NCI-H524 (cell line): ENCODE results near the gene RBPMS2.
A peak's percentile ranks its signal among the peaks of the same experiment; 100 is the strongest.
"Not testable (repeated sequence)": the region's sequence is repeated elsewhere in the genome, so short reads cannot be mapped to it uniquely, and the experiment has no call there.

ENCODE experiments used
- DNase-seq, 2 experiments: peaks; one replicate each; lab custom pipeline; 2025; lab: John Stamatoyannopoulos, UW

RBPMS2 gene

DNA sequence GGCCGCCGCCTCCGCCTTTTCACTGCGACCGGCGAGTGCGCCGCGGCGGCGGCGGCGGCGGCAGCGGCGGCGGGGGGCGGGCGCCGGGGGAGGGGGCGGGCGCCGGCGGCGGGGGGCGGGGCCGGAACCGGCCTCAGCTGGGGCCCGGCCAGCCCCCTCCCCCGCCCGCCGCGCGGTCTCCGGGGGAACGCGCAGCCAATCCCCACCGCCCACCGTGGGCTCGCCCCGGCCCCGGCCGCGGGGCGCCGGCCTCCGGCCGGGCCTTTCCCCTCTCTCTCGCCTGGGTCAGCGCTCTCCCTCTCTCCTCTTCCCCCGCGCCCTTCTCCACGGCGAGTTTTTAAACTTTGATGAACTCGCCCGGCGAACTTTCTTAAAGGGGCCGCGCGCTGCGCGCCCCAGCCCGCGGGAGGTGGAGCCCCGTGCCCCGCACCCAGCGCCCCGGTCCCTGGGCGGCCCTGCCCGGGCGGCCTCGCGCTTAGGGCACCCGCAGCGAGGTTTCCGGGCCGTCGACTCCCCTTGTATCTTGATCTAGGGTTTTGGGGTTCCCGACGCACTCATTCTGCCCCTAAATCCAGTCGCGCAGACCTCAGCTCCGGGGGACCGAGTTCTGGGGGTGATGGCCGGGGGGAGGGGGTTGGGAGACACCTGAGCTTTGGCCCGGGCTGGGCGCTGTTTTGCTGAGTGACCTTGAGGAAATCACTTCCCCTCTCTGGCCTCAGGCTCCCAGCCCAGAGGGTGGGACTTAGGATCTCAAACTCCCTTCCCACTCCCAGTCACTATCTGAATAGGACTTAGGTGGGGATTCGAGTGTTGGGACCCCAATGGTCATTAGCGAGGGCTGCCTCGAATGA, at the start of gene RBPMS2:
Gene RBPMS2, minus strand, starts transcription at position 39 of the 851 bp plus-strand sequence. CDS start 270 bp downstream, outside the sequence.
- DNase-seq = no peak

DNA sequence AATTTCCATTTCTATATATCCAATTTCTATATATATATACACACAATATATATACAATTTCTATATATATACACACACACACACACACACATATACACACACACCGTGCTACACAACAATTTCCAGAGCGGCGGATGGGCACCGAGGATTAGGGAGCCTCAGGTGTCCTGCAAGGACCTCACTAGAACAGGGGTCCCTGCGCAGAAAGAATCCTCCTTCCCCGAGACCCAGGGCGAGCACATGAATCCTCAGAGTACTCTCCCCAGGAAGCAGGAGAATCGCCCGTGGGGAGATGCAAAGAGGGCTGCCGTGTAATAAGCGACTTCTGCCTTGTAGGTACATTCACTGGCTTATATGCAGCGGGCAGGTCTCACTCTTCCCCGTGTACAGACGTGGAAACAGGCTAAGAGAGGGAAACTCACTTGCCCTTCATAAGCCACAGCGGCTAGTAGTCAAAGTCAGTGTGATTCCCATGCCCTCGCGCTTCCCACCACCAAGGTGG, 49.6 kb upstream of the RBPMS2 start:
- peak in 1 of 2 experiments; percentile 52 for DNase-seq

DNA sequence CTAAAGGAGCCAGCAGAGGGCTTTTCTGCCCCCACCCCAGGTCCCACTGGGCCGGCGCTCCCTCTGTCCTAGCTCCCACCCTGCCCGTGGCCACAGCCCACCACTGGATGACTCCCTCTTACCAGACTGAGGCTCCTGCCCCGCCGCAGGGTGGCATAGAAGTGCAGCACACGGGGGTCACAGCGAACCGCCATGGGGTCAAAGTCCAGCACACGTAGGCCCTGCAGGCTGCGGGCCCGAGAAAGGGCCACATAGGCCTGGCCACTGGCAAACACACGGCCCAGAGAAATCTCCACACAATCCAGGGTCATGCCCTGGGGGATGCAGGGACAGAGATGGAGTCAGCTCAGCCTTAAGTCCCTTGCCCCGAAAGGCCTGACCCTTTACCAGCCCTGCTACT, 41.1 kb upstream of the RBPMS2 start:
- no peak for DNase-seq

DNA sequence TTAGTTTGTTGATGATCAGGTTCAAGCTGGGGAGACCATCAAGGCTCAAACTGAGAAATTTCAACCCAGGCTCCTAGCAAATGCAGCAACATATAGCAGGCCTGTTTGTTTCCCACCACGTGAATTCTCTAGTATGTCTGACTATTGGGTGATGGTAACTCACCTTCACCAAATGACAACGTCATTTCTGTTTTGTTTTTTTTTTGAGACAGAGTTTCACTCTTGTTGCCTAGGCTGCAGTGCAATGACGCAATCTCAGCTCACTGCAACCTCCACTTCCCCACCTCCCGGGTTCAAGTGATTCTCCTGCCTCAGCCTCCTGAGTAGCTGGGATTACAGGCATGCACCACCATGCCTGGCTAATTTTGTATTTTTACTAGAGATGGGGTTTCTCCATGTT, 39.6 kb upstream of the RBPMS2 start:
- DNase-seq = not testable (repeated sequence)

DNA sequence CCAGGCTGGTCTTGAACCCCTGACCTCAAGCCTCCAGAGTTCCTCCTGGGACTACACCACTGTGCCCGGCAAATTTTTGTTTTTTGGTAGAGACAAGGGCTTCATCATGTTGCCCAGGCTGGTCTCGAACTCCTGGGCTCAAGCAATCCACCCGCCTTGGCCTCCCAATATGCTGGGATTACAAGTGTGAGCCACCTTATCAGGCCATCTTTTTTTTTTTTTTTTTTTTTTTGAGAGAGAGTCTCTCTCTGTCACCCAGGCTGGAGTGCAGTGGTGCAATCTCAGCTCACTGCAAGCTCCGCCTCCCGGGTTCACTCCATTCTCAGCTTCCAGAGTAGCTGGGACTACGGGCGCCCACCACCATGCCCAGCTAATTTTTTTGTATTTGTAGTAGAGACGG, 38.9 kb upstream of the RBPMS2 start:
- DNase-seq = not testable (repeated sequence)

DNA sequence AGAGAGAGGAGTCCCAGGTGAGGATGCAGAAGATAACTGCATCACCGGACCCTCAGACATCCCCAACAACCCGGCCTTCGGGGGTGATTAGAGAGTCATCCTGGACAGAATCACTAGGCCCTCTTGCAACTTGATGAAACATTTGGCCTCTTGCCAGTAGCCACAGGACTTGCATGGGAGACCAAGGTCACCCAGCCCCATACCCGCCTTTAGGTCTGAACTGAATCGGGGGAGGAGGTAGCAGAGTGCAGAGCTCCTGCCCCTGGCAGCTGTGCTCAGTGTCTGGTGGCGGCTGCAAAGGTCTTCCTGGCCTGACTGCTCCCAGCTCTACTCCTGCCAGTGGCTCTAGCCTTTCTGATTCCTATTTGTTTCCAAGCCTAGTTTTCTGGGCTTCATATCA, 37.7 kb upstream of the RBPMS2 start:
- DNase-seq = peak in 1 of 2 experiments; percentile 20

DNA sequence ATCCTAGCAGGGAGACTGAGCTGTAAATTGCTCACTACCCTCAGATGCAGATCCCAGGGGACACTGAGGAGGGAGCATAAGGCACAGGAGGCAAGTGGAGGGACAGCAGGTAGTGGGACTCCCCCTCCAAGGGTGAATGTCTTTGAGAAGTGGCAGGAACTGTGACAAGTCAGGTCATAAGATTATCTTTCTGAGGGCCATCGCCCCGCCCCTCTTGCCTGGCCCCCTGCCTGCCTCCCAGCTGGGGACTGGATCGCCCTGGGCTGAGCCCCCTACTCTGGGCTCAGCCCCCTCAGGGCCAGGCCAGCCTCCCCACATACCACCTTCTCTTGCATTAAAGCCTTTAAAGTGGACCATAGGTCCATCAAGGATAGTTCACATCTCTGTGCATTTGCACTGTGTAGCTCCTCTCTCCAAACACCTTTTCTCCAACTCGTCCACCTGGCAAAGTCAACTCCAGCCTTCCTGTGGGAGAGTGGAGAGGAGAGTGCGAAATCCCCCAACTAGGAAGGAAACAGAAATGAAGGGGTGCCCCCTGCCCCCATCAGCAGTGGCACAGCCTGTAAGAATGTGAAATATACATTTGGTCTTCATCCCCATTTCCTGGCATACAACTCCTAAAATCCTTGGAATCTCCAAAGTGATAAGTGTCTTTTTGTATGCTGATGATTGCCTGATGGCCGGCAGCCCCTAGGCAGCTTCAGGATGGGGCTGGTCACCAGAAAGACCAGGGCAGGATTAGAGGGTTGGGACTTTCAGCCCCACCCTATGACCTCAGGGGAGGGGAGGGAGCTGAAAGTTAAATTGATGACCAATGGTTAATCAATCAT, 35.3 kb upstream of the RBPMS2 start:
- DNase-seq = peak in 1 of 2 experiments; percentile 33

DNA sequence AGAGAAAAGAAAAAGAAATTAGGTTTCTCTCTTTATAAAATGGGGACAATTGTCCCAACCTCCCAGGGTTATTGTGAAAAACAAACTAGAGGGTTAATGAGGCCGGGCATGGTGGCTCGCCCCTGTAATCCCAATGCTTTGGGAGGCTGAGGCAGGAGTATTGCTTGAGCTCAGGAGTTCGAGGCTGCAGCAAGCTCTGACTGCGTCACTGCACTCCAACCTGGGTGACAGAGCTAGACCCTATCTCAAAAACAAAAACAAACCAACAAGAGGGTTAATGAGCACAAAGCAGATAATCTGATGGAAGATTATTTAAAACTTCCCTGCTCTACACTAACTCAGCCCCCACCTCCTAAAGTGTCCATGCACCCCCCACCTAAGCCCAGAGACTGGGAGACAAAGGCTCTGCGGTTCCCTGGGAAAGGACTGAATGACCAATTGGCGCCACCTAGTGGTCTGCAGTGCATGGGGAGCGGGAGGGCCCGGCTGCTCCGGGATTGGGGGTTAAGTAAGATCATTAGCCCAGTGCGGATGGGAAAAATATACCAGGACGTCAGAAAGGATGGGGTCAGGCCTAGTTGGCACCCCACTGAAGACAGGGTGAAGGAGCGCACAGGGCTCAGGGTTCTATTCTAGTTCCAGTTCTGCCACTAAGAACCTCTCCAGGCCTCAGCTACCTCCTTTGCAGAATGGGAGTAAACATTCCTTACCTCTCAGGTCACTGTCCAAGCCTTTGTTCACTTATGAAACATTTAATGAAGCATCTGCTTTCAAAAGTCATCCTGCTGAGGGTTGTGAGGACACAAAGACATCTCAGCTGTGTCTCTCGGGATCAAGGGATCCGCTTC, 34.5 kb upstream of the RBPMS2 start:
- peak; percentile 56 to 76 for DNase-seq

DNA sequence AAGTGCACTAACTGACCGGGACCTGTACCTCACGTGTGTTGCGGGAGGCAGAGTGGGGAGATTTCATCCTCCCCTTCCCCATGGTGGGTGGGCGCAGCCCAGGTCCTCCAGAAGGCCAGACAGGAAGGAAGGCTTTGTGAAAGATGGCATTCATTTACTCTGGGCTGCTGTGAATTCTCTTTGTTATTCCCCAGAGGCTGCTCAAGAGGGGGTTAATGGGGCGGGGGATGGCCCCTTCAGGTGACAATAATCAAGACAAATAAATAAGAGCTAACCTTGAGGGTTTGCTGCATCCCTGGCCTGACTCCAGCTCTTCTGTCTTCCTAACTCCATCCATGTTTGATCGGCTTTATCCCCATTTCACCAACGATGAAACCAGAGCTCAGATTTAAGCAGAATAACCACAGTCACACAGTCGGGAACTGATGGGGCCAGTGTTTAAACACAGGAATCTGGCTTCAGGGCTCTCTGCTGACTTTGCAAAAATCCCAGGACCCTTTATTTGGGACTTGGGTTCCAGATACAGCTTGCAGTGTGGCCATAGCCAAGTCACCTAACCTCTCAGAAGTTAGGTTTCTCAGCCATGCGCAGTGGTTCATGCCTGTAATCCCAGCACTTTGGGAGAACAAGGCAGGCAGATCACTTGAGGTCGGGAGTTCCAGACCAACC, 33.5 kb upstream of the RBPMS2 start:
- DNase-seq = no peak

DNA sequence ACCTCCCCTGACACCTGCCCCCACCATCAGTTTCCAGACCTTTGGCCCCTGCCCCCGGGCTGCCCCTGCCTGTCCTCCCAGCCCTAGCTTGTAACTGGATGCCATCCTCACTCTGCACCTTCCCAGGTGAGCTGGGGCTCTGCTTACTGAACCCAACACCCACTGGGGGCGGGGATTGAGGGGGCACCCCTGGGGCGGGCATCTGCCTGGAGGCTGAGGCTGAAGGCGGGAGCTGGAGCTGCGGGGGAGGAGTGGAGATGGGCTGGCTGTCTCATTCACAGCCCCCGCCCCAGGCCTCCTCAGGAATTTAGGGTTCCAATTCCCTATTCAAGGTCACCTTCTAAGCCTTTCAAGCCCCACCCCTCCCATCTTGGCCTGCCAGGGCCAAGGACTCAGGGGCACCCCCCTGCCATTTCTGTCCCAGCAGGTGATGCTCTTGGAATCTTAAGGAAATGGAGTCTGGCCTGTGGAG, 32.4 kb upstream of the RBPMS2 start:
- DNase-seq = no peak

DNA sequence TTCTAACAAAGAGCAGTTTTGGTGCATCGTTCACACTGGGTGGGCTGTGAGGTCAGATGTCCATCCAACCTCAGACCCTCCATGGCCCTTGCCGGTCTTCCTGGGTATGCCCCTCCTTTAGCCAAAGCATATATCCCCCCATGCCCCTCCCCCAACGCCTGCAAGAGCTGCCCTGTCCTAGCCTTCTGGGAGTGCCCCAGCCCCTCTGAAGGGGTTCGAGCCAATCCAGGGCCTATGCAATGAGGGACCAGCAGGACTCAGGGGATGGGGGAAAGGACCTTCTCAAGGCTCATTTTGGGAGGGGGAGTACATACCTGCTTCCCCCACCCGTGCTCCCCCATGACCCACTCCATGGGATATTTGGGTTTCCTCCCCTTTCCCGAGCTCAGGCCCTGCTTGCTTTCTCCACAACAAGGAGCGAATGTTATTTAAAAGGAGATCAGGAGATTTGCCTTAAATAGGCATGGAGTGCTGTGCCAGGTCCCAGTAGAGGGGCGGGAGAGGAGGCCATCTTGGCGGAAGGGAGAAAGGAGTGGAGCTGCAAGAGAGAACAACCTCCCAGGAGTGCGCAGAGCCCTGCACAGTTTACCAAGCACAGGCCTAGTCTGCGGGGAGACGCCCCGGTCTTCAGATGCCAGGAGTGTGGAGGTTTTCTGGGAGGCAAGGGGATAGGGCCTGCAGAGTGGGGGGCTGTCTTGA, 31.8 kb upstream of the RBPMS2 start:
- DNase-seq = no peak

DNA sequence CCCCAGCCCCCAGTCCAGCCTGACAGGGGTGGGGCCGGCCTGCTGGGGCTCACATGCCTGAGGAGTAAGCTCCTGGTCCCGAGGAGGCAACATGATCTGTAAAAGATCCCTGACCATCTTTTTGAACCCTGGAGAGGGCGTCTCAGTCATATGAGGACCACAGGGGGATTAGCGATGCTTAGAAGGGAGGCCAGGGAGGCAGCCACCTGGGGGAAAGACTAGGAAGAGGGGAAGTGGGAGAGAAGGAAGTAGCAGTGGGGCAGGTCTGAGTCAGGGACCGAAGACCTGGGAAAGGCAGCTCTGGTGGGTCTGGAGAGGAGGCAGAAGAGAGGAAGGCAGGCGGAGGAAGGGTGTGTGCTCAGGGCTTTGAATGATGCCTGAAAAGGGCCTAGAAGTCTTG, 31.1 kb upstream of the RBPMS2 start:
- DNase-seq = no peak

DNA sequence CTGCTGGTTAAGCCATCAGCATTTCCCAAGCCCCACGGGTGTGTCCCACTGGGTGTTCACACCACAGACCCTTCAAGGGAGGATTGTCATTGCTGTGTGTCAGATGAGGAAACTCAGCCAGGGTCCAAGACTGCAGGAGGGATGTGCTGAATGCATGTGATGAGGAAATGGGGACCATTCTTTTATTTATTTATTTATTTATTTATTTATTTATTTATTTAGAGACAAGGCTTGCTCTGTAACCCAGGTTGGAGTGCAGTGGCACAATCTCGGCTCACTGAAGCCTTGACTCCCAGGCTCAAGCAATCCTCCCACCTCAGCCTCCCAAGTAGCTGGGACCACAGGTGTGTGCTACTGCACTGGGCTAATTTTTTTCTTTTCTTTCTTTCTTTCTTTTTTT, 29.2 kb upstream of the RBPMS2 start:
- no peak for DNase-seq

DNA sequence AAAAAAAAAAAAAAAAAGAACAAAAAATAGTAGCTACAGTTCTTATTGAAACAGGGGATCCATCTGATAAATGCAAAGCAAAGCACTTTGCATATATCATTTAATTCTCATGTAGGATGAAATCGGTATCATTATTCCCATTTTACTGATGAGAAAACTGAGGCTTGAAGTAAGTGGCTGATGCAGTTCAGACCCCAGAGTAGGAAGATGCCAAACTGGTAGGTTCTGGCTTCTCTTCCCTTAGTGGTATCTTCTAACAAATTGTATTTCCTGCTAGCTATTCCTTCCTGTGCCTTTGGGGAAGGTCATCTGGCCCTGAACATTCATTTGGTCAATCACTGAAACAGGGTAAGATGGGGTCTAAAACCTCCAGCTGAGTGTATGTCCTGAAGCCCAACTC, 28.1 kb upstream of the RBPMS2 start:
- no peak for DNase-seq

DNA sequence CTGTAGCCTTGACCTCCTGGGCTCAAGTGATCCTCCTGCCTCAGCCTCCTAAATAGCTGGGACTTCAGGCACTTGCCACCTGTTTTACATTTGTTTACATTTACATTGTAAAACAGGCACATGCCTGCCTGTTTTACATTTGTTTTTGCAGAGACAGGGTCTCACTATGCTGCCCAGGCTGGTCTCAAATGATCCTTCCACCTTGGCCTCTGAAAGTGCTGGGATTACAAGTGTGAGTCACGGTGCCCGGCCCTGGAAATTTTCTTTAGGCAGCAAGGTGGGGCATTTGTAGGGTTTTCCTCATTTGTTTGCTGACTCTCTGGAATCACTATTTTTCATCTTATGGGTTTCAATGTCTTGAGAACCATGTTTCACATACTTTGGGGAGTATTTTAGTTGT, 25.1 kb upstream of the RBPMS2 start:
- no peak for DNase-seq

DNA sequence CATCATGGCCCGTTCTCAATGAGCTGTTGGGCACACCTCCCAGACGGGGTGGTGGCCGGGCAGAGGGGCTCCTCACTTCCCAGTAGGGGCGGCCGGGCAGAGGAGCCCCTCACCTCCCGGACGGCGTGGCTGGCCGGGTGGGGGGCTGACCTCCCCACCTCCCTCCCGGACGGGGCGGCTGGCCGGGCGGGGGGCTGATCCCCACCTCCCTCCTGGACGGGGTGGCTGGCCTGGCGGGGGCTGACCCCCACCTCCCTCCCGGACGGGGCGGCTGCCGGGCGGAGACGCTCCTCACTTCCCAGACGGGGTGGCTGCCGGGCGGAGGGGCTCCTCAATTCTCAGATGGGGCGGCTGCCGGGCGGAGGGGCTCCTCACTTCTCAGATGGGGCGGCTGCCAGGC, 23.5 kb upstream of the RBPMS2 start:
- DNase-seq = not testable (repeated sequence)

DNA sequence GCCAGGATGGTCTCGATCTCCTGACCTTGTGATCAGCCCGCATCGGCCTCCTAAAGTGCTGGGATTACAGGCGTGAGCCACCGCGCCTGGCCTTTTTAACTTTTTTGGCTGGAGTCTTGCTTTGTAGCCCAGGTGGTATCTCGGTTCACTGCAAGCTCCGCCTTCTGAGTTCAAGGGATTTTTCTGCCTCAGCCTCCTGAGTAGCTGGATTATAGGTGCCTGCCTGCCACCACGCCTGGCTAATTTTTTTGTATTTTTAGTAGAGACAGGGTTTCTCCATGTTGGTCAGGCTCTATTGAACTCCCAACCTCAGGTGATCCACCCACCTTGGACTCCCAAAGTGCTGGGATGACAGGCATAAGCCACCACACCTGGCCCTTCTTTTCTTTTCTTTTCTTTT, 20.5 kb upstream of the RBPMS2 start:
- DNase-seq = not testable (repeated sequence)

DNA sequence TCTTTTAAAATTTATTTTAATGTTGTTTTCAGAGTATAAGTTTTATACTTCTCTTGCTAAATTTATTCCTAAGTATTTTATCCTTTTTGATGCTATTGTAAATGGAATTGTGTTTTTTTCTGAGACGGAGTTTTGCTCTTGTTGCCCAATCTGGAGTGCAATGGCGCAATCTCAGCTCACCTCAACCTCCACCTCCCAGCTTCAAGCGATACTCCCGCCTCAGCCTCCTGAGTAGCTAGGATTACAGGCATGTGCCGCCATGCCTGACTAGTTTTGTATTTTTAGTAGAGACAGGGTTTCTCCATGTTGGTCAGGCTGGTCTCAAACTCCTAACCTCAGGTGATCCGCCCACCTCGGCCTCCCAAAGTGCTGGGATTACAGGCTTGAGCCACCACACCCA, 19.9 kb upstream of the RBPMS2 start:
- not testable (repeated sequence) for DNase-seq

DNA sequence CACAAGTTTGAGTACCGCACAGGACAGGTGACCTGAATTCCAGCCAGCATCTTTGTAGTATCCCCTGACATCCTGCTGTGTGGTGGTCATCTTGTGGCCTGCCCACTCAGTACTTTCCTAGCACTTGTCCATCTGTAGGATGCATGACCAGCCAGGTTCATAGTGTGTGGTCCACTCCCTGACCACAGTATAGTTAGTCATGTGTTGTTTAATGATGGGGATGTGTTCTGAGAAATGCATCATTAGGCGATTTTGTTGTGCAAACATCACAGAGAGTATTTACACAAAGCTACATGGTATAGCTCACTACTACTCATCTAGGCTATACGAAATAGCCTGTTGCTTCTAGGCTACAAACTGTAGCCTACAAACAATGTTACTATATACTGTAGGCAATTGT, 16.9 kb upstream of the RBPMS2 start:
- no peak for DNase-seq

DNA sequence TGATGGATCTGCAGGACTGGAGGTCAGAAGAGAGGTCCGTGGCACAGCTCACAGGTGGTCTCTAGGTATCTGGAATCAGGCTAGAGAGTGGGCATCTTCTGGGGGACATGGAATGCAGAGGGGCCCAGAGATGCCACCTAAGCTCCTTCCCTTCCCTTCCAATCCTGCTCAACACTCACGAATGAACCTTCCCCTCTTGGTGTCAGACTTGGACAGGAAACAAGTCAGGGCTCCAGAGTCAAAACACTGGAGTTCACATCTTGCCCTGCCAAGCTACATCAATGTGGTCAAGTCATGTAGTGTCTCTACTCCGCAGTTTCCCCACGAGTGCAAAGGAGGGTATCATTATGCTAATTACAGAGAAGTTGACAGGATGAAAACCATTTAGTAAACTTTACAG, 16.0 kb upstream of the RBPMS2 start:
- DNase-seq = no peak

DNA sequence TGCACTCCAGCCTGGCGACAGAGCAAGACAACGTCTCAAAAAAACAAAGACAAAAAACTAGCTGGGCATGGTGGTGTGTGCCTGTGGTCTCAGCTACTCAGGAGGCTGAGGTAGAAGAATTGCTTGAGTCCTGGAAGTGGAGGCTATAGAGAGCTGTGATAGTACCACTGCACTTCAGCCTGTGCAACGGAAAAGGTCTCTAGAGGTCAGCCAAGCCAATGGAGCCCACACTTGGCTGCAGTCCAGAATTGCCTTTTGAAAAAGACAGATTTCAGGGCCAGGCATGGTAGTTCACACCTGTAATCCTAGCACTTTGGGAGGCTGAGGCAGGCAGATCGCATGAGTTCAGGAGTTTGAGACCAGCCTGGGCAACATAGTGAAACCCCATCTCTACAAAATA, 8.4 kb upstream of the RBPMS2 start:
- no peak for DNase-seq
